Fibroblast of skin of left biceps (primary cell): ENCODE data around the gene ZEB2.

Experiments used
- DNase-seq, 2 experiments: peaks; one replicate each; pipeline ENCODE4 v3.0.0-alpha.2; 2013; ENCODE audit warnings: low read depth in 2 of 2

ZEB2 gene

GRCh38 chr2:144357623-144358373 is 162.1 kb downstream of the ZEB2 start:
- DNase-seq, result peak; percentile 86

DNA sequence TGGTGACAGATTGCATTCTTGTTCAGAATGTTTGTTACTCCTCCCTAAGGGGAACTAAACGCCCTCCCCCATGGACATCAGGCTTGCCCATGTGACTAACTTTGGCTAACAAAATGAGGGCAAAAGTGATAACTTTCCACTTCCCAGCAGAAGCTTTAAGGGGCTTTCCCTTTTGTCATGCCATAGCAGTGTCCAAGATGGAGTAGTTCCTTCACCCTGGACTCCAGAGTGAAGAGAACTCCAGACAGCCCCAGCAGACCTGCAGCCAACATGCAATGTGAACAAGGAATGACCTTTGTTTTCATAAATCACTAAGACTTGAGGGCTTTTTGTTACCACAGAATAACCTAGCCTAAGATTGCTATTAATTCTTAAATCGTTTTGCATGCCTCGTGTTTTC is 163.5 kb downstream of the ZEB2 start:
- DNase-seq, result no peak

- DNase-seq, result no peak
Measured at GRCh38 chr2:144354953-144355352, 165.0 kb downstream of the ZEB2 start.

- no peak for DNase-seq
Measured at GRCh38 chr2:144351687-144352086, 168.2 kb downstream of the ZEB2 start.

GRCh38 chr2:144350151-144350802 is 169.6 kb downstream of the ZEB2 start:
- DNase-seq, result no peak

DNA sequence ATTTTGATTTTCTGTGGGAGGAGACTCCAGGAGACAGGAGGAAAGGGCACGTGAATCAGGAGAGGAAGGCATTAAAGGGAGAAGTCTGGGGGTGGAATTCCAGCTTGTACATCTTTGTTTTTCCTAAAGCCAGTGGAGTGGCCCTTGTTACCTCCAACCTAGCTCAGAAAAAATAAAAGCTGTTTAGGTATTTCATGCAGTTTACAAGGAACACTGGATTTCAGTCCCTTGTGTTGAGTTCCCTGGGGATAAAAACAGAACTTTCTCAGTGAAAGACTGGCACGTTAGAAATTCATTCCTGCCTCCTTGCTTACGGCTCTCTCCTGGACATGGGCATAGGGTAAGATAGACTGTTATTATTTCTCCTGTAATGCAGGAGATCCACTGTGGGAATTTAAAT is 170.2 kb downstream of the ZEB2 start:
- no peak for DNase-seq

DNA sequence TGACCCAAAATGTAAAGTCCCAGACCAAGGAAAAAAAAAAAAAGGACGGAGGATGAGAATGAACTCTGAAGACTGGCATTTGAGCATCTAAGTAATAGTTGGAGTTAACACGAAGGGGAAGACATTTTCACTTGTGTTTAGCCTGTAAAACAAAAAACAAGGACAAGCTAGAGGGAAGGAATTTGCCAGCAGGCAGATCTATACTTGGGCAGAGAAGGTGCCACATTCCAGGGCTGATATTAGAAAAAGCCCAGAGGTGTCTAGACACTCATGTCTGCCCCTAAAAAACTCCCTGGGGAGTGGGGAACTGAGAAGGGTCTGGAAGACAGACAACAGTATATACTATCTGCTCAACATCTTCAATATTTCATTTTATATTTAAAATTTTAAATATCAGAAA is 171.1 kb downstream of the ZEB2 start:
- DNase-seq, result no peak

DNA sequence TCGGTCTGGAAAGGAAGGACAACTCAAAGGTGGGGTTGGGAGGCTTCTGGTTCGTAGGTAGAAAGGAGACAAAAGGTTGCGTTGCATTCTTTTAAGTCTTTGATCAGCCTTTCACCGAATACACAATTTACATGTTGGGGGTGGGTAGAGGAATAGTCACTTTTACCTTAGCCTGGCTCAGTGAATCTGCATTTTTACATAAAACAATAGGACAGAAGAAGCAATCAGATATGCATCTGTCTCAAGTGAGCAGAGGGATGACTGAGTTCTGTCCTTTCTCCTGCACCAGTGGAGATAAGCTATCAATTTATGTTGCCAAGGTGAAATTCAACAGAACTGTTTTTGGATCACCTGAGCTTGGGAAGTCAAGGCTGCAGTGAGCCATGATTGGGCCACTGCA is 173.7 kb downstream of the ZEB2 start:
- DNase-seq, result no peak

DNA sequence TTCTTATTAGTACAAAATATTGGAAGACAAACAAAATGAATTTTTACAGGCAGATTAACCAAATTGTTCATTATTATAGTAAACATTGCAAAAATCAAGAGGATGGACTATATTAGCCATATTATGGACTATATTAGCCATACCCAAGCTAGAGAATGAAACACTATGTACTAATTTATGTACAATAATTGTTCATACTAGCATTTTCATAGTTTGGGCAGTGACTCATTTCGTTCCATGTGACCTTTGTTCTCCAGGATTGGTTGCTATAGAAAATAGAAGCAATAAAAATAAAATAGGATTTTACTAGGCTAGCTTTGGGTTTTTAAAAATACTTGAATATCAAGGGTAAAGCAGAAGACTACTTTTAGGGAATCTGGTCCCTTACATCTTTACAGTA is 176.8 kb downstream of the ZEB2 start:
- no peak for DNase-seq

DNA sequence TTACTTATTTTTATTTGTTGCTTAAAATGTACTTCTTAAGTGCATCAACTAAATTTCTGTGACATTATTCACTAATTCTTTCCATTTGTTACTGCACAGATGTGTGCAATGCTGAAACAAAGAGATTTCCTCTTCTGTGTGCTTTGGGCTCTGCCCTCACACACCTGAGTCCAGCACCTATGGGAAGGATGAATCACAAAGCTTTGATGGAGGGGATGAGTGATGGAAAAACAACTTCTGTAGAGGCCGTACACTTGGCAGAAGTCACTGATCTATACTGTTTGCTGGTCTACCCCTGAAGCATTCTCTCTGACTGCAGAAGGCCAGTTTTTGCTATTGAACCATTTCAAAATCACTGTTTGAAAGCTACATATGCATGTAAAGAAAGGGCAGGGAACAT is 178.4 kb downstream of the ZEB2 start:
- DNase-seq, result no peak

- no peak for DNase-seq
Measured at GRCh38 chr2:144339048-144339447, 180.9 kb downstream of the ZEB2 start.

DNA sequence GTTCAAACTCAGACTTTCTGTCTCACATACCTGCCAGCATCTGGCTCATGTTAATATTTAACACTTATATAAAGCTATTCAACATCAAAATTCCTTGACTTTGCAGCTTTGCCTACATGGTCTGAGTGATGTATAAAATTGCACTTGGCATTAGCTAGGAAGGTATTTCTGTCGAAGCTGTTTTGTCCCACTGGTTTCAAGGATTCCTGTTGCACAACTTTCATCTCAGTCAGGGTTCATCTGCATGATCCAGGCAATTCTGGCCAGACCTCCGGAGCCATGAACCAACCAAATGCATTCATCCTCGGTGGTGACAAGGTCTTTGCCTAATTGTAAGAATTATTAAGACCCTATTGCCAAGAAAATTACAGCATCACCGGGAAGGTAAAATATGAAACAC is 185.4 kb downstream of the ZEB2 start:
- no peak for DNase-seq
